Smooth muscle cell (in vitro differentiated cells): Measurements from ENCODE around the gene RUBCNL. TPM values are rescaled to one million over a fixed set of nuclear protein-coding genes. Genes with fewer than 3 reads are reported as not detected.

Experiments used
- DNase-seq: peaks from one replicate; lab custom pipeline; 2025; ENCODE audit not compliant: unreplicated experiment; lab: John Stamatoyannopoulos, UW
- H2AFZ ChIP-seq: fragments of 200-600 bp; sonication (generic); 2 replicates; pipeline ENCODE4 v1.6.0; 2016; ENCODE audit warnings: antibody characterized with exemption, low read depth, mild to moderate bottlenecking
- H3F3A ChIP-seq: fragments of 200-600 bp; sonication (generic); 2 replicates; pipeline ENCODE4 v1.6.0; 2017; ENCODE audit warnings: antibody characterized with exemption, low read depth
- H3K27ac ChIP-seq: fragments of 200-600 bp; sonication (generic); 2 replicates; pipeline ENCODE4 v1.5.1; 2016; ENCODE audit warnings: low read depth, mild to moderate bottlenecking
- H3K27me3 ChIP-seq: fragments of 200-600 bp; sonication (generic); 2 replicates; pipeline ENCODE4 v1.6.1; 2016; ENCODE audit warnings: low read depth, mild to moderate bottlenecking
- H3K36me3 ChIP-seq: fragments of 200-600 bp; sonication (generic); 2 replicates; pipeline ENCODE4 v1.5.1; 2016; ENCODE audit warnings: low read depth
- H3K4me1 ChIP-seq: fragments of 200-600 bp; sonication (generic); 2 replicates; pipeline ENCODE4 v1.5.1; 2016; ENCODE audit warnings: low read depth
- H3K4me2 ChIP-seq: fragments of 200-600 bp; sonication (generic); 2 replicates; pipeline ENCODE4 v1.6.0; 2016; ENCODE audit warnings: mild to moderate bottlenecking
- H3K4me3 ChIP-seq: fragments of 200-600 bp; sonication (generic); 2 replicates; pipeline ENCODE4 v1.5.1; 2016; ENCODE audit warnings: mild to moderate bottlenecking
- H3K79me2 ChIP-seq: fragments of 200-600 bp; sonication (generic); 2 replicates; pipeline ENCODE4 v1.6.0; 2016; ENCODE audit warnings: low read depth, mild to moderate bottlenecking
- H3K9ac ChIP-seq: fragments of 200-600 bp; sonication (generic); 2 replicates; pipeline ENCODE4 v1.6.0; 2016; ENCODE audit warnings: low read depth
- H3K9me3 ChIP-seq: fragments of 200-600 bp; sonication (generic); replicated peaks from 2 replicates; pipeline ENCODE4 v1.5.1; 2016; ENCODE audit warnings: low read depth
- H4K20me1 ChIP-seq: fragments of 200-600 bp; sonication (generic); 2 replicates; pipeline ENCODE4 v1.6.0; 2016; ENCODE audit warnings: low read depth
- CTCF ChIP-seq: fragments of 200-600 bp; sonication (generic); IDR thresholded peaks from 2 replicates; pipeline ENCODE4 v1.5.1; 2017; ENCODE audit warnings: borderline replicate concordance, mild to moderate bottlenecking, antibody characterized with exemption; ENCODE audit not compliant: insufficient read depth, poor library complexity, severe bottlenecking
- WGBS: methylation state at CpG from one replicate; pipeline ENCODE4 v1.1.7; 2016; ENCODE audit warnings: low lambda C conversion rate; 5-methylcytosine and 5-hydroxymethylcytosine counted together
- polyA plus RNA-seq: library from polyadenylated mRNA; unstranded; fragments of >200 nt; fragmentation: Nextera tagmentation; extraction: Ambion mirVana; gene quantifications from 2 replicates; pipeline ENCODE4 v1.2.1, GENCODE V29; 2016
- total RNA-seq: library from RNA; depleted of rRNA; stranded (reverse); fragments of >200 nt; gene quantifications from 2 replicates; pipeline ENCODE4 v1.2.3, GENCODE V29; 2014

RUBCNL gene
- total and polyA plus RNA-seq, 2 experiments from 2014 or later = 0.49 TPM; not detected in 1

- H3F3A ChIP-seq = peaks cover 4% of the 10 kb centered on the region
- no peak for DNase-seq
- H3K4me3 ChIP-seq = no peak overlapping the region
- WGBS = 60% methylated on average over 4 of the region's 4 CpGs
- peak overlapping the region; percentile 17 for H3K9ac ChIP-seq
- no peaks in the 10 kb centered on the region for H3K36me3 ChIP-seq
- peak overlapping the region; percentile 37 for H3K4me2 ChIP-seq
- H3K27me3 ChIP-seq = no peaks in the 10 kb centered on the region
- H3K9me3 ChIP-seq = no peaks in the 10 kb centered on the region
- no peaks in the 10 kb centered on the region for H3K79me2 ChIP-seq
- TF ChIP-seq CTCF = no peak
- H3K4me1 ChIP-seq = peaks cover 8% of the 10 kb centered on the region
- H4K20me1 ChIP-seq = no peaks in the 10 kb centered on the region
- H3K27ac ChIP-seq = peak overlapping the region; percentile 70
- H2AFZ ChIP-seq = peak overlapping the region; percentile 82
Observed at GRCh38 chr13:46369506-46370277, 17.4 kb downstream of the RUBCNL start.

GRCh38 chr13:46367617-46368327 lies 19.3 kb downstream of the RUBCNL start:
- H3K4me1 ChIP-seq = peaks cover 8% of the 10 kb centered on the region
- WGBS = 52% methylated on average over 3 of the region's 3 CpGs
- peak overlapping the region; percentile 55 for H3K27ac ChIP-seq
- H3K9ac ChIP-seq = no peak overlapping the region
- DNase-seq = no peak
- no peak overlapping the region for H2AFZ ChIP-seq
- H3K27me3 ChIP-seq = no peaks in the 10 kb centered on the region
- no peaks in the 10 kb centered on the region for H3K79me2 ChIP-seq
- no peaks in the 10 kb centered on the region for H3K9me3 ChIP-seq
- no peak overlapping the region for H3K4me3 ChIP-seq
- H3K4me2 ChIP-seq = peak overlapping the region; percentile 3
- H4K20me1 ChIP-seq = no peaks in the 10 kb centered on the region
- no peaks in the 10 kb centered on the region for H3K36me3 ChIP-seq
- peaks cover 4% of the 10 kb centered on the region for H3F3A ChIP-seq
- no peak for TF ChIP-seq CTCF

GRCh38 chr13:46361276-46361934 lies 25.6 kb downstream of the RUBCNL start:
- WGBS = 94% methylated on average over 7 of the region's 7 CpGs
- no peaks in the 10 kb centered on the region for H3K36me3 ChIP-seq
- H3F3A ChIP-seq = no peaks in the 10 kb centered on the region
- H3K27ac ChIP-seq = no peak overlapping the region
- H3K4me1 ChIP-seq = no peaks in the 10 kb centered on the region
- no peaks in the 10 kb centered on the region for H3K9me3 ChIP-seq
- no peaks in the 10 kb centered on the region for H3K79me2 ChIP-seq
- H4K20me1 ChIP-seq = no peaks in the 10 kb centered on the region
- no peak for TF ChIP-seq CTCF
- no peak overlapping the region for H3K4me3 ChIP-seq
- H2AFZ ChIP-seq = no peak overlapping the region
- DNase-seq = no peak
- H3K27me3 ChIP-seq = no peaks in the 10 kb centered on the region
- no peak overlapping the region for H3K4me2 ChIP-seq
- no peak overlapping the region for H3K9ac ChIP-seq
